GM21723 (cell line): Measurements from ENCODE around the gene PGP.
"Not testable (repeated sequence)": the region's sequence is repeated elsewhere in the genome, so short reads cannot be mapped to it uniquely, and the experiment has no call there.

Experiments used
- ATAC-seq: cut with Tn5 transposase; IDR thresholded peaks from one replicate; pipeline ENCODE4 v1.9.1; 2021; ENCODE audit warnings: mild to moderate bottlenecking, moderate library complexity; ENCODE audit not compliant: unreplicated experiment

PGP gene, protein sequence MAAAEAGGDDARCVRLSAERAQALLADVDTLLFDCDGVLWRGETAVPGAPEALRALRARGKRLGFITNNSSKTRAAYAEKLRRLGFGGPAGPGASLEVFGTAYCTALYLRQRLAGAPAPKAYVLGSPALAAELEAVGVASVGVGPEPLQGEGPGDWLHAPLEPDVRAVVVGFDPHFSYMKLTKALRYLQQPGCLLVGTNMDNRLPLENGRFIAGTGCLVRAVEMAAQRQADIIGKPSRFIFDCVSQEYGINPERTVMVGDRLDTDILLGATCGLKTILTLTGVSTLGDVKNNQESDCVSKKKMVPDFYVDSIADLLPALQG

DNA sequence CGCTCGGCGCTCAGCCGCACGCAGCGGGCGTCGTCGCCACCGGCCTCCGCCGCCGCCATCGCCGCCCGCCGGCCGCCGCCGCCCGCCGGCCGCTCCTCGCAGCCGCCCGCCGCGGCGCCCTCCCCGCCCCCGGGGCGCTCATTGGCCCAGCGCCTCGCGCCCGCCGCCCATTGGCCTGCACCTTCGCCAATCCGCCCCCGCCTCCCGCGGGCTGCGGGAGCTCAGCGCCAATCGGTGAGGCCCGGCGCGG is at the start of gene PGP:
PGP (minus strand) TSS at position 122 of the 250 bp plus-strand sequence; CDS start at position 59, 63 bp downstream.
- ATAC-seq, result no peak

DNA sequence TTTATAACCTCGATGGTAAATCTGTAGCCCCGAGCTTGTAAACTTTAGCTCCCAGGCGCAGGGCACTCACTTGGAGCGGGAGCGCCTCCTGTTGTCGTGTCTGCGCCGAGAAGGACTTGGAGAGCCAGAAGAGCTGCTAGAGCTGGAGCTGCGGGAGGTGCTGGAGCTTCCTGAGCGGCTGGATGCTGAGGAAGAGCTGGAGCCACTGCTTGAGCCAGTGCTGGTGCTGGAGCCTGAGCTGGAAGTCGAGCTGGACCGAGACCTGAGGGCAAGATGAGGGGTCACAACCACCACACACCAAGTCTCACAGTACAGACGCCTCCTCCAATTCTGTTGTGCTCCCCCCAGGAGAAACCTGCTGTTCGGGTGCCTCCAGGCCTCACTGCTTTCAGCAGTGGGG is 48.4 kb upstream of the PGP start:
- not testable (repeated sequence) for ATAC-seq

DNA sequence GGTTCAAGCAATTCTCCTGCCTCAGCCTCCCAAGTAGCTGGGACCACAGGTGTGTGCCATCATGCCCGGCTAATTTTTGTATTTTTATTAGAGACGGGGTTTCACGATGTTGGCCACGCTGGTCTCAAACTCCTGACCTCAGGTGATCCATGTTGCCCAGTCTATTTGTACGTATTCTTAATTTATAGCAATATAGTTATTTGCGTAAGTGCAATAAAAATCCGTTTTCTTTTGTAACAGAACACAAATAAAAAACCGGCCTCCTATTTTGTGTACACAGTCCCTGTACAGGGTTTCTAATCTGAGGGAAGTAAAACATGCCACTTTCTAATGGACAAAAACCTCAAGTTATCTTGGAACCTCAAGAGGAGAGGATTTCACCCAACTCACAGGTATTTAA is 45.6 kb upstream of the PGP start:
- ATAC-seq, result no peak

DNA sequence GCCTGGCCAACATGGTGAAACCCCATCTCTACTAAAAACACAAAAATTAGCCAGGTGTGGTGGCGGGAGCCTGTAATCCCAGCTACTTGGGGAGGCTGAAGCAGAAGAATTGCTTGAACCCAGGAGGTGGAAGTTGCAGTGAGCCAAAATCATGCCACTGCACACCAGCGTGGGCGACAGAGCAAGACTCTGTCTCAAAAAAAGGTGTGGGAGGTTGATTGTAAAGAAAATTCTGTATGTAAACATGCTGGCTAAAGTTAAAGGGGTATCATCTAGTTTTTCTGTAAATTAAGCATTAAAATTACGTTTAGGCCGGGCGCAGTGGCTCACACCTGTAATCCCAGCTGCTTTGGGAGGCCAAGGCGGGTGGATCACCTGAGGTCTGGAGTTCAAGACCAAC is 43.9 kb upstream of the PGP start:
- not testable (repeated sequence) for ATAC-seq

DNA sequence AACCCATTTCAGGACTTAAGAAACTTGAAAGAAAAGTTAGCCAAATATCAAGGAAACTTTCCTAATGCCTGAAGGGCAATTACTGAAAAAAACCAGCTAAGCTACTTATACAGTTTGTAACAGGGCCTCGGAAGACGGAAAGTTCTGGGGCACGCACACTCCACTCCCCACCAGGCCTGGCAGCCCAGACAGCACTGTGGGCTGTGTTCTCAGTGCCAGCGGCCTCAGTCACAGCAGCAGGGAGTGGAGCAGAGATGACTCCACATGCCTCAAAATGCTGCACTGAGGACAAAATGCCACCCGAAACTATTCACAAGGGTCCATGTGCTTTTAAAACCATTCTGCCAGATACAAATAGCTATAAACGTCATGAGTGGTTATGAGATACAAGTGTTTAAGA is 43.1 kb upstream of the PGP start:
- no peak for ATAC-seq

DNA sequence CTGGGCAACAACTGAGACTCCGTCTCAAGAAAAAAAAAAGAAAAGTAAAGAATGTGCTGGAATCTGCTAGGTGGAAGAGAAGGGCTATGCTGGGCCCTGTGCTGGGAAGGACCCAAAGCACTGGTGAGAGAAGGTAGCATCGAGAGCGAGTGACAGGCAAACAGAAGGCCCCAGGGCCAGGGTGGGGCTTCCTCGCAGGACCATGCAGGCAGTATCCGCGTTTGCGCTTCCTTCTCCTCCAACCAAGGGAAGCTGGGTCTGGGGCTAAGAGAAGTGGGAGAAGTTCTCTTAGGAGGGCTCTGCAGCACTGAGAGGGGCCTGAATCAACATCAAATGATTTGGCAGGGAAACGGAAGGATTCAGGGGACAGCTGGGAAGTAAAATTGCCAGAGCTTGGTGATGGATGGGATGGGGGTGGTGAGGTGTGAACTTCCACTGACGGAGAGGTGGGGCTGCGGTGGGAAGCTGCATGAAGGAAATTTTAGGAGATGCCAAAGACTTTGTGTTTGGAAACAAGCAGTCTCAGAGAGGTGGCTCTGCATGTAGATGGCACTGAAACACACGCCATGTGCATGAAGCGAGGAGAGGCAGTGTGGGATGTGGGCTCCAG is 42.0 kb upstream of the PGP start:
- ATAC-seq, result no peak

DNA sequence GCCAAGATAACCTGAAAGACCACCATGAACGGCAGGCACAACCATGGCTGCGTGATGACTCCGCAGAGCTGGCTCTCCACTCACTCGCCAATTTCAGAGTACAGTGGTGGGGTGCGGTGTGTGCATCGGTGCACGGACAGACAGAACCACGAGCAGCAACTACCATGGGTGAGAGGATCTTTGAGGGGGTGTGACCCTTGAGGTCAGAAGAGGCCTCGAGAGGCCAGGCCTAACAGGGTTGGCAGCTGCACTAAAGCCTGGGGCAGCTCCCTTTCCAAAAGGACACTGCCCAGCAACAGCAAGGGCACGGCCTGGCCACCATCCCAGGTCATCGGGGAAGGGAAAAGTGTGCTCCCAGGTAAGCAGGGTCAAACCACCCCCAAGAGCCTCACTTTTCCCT is 38.7 kb upstream of the PGP start:
- ATAC-seq, result no peak

DNA sequence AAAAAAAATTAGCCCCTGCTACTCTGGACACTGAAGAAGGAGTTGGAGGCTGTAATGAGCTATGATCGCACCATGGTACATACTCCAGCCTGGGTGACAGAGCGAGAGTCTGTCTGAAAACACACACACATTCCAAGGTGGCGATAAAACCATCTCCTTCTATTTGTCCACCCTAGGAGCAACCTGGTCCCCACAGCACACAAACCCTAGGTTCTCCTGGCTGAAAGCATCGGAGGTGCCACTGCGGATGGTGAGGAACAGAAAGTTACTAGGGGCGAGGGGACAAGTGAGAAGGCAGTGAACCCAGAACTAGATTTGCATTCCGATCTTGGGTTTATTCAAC is 38.1 kb upstream of the PGP start:
- ATAC-seq, result no peak

DNA sequence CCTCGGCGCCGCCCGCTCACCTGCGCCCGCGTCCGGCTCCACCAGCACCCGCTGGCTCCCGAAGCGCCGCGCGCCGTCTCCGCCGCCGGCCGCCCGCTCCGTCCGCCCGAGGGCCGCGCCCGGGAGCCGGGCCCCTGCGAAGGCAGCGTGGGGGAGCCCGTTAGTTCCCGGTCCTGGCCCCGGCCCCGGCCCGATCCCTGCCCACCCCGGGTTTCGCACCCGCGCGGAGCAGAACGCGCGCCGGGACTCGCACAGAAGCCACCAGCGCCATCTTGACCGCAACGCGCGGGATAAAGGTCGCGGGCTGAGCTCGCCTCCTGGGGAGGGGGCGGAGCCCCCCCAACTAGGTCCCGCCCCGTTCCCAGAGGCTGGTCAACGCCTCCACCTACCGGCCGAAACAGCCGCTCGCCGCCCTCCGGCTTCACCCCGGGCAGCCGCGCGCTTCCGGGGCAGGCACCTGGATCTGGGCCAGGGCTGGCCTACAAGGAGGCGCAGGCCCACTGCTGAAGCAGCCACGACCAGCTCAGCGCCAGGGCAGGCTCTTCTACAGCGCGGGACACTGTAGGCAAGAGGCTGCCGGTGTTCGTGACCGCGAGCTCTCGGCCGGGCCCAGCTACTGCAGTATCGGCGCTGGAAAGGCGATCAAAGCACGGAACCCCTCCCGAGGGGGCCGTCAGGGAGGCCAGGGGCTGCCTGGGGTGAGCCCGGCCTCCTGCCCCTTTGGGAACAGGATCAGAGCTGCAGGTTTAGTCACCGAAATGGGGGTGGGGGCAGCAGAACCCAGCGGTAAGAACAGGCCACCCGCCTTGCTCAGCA is 36.9 kb upstream of the PGP start, which contains the start of gene ECI1:
ECI1 (minus strand) TSS at position 292 of the 816 bp plus-strand sequence; CDS start at position 271, 21 bp downstream.
- ATAC-seq, result peak; percentile 81

DNA sequence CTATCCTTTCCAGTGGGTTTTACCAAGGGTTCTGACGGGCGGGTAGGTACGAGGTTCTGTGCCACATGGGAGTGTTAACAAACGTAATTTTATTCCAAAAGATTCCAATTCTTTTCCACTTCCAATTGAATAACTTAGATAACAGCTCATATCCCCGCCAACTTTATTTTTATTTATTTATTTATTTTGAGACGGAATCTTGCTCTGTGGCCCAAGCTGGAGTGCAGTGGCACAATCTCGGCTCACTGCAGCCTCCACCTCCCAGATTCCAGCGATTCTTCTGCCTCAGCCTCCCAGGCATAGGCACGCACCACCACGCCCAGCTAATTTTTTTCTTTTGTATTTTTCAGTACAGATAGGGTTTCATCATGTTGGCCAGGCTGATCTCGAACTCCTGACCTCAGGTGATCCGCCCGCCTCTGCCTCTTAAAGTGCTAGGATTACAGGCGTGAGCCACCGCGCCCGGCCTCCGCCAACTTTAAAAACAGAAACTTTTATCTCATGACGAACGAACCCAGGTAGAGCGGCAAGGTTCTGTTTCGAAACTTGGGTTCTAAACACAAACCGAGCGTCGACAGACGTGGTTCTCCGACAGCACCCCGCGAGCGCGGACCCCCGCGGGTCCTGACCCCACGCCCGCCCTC is 36.1 kb upstream of the PGP start:
- no peak for ATAC-seq

DNA sequence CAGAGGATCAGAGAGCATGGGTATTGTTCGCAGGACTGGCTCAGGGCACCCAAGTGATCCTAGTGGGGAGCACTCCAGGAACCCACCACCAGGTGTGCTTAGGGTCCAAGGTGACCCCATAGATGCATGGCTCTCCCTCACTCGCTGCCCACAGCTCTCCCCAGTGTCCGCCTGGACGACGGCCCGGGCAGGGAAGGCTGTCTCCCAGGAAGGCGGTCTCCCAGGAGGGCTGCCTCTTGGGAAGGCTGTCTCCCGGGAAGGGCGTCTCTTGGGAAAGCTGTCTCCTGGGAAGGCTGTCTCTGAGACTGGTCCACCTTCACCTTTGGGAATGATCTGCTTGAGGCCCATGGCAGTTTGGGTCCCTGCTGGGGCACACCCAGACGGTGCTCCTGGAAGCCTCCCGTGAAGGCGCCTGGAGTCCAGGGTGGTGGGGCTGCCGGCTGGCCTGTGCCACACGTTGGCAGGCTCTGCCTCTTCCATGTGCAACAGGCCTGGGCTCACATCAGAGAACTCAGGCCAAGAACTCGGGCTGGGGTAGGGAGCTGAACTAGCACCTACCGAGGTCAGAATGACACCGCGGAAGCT is 31.8 kb upstream of the PGP start:
- ATAC-seq, result no peak

DNA sequence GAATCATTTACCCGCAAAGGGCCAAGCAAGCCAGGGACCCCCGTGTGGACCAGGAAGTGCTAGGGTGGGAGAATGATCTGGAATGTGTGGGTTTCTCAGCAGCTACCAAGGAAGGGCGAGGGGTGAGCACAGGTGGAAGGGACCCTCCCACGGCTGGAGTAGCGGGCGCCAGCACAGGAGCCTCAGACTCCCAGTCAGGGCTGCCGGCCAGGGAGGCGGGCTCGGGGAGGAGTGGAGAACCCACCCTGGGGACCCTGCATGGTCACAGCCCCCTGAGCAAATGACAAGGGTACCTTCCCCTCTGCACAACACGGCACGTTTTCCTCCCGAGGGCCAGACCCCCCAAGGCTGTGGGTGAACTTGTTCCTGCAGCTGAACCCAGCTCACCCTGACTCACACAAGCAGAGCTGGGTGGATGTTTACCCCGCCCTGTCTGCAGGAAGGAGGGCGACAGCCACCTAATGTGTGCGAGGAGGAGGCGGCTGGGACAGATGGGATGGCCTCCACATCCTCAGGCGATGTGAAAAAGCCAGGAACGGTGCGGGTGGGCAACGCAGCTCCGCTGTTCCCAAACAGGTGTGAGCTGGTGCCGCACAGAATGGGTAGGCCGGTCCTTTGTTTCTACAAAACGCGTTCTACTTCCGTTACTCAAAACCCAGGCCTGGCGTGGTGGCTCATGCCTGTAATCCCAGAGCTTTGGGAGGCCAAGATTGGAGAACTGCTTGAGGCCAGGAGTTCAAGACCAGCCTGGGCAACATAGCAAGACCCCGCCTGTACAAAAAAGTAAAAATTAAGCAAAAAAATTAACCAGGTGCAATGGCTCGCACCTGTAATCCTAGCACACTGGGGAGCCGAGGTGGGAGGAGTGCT is 30.5 kb upstream of the PGP start:
- no peak for ATAC-seq

DNA sequence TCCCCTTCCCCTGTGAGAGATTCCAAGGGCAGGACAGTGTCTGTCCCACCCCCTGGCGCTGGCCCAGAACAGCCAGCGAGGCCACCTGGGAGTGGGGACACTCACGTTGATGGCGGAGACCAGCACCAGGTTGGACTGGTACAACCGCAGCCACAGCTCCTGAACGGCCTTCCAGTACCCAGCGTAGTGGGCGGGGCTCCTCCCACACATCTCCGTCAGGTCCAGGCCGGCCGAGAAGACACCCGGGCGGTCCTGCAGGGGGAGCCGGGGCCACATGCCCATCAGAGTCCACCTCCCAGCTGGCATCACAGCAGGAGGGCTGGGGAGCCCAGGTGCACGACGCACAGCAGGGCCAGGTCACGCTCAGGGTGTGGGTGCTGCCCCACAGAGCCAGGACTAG is 29.7 kb upstream of the PGP start:
- ATAC-seq, result no peak

DNA sequence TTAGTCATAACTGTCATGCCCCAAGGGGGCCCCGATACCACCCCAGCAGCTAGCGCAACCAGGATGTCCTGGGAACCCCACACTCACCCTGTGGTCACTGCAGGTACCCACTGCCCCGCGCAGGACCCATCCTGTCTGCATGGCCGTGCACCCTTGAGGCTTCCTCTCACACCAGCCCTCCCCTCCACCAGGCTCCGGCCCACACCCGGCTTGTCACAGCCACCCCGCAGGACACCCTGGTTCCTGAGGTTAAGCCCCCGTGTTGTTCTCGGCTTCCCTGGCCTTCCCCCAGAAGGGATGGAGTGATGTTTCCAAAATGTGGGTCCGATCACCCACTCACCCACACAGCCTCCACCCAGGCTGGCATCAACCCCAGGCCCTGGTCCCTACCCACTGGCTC is 29.1 kb upstream of the PGP start:
- ATAC-seq, result no peak

DNA sequence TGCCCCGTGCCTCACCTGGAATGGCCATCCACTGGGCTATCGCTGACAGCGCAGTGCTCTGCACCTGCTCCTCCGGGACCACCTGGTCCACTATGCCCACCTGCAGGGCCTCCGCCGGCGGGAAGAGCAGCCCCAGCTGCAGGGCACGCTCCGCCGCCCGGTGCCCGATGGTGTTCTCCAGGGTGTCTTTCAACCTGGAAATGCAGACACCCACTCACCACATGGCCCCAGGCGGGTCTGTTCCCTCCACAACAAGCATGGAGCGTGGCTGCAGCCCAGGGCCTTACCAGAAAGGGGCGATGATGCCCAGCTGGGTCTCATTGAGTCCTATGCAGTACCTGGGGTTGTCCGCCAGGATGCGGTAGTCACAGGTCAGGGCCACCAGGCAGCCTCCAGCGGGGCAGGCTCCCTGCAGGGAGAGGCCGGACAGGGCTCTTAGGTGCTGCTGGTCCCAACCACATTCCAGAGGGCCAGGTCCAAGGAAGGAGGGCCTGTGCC is 28.4 kb upstream of the PGP start:
- ATAC-seq, result no peak

DNA sequence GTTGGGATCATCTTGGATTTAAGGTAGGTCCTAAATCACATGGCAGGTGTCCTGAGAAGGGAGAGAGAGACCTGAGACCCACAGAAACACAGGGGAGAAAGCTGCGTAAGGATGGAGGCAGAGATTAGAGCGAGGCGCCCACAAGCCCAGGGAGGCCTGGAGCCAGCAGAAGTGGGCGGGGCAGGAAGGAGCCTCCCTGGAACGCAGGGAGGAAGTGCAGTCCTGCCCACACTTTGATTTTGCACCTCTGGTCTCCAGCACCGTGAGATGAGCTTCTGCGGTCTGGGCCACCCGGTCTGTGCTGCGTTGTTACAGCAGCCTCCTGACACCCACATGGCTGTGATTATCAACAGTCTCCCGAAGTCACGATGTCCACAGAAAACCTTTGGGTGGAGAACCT is 28.0 kb upstream of the PGP start:
- no peak for ATAC-seq

DNA sequence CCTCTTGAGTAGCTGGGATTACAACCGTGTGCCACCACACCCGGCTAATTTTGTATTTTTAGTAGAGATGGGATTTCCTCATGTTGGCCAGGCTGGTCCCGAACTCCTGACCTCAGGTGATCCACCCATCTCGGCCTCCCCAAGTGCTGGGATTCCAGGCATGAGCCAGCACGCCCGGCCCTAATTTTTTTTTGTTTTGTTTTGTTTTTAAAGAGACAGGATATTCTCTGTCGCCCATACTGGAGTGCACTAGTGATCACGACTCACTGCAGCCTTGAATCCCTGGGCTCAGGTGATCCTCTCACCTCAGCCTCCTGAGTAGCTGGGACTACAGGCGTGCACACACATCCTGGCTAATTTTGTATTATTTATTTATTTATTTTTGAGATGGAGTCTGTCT is 25.7 kb upstream of the PGP start:
- ATAC-seq, result not testable (repeated sequence)

DNA sequence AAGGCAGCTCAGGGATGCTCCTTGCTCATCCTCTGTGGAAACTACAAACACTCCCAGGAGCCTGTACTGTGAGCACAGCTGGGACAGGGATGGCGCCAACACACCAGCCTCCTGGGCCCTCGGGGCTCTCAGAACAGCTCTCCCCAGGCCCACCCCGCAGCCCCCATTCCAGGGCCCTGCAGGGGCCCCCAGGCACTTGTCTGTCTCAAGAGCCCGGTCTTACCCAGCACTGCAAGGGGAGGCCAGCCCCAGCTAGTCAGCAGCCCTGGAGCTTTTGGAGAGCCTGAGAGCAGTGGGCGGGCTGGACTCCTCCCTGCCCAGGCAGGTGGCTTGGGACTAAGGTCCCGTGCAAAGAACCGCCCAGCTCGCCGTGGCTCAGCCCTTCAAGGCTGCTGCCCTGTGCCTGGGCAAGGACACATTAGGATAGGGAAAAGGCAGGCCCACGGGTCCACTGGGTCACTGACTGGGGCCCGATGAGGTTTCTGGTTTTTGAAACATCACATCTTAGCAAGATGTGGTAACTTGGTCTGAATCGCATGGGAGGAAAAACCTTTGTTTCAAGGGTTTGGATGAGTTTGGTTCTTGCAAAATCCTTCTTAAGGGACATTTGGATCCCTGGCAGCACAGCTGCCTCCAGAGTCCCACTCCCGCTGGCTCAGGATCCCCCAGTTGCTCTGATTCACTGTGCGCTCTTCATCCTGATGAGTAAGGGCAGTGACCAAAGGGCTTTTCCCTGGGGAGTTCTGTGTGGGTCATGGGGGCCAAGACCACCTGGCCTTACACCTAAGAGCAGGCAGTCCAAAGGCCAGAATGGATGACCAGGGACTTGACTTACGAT is 24.4 kb upstream of the PGP start:
- ATAC-seq, result no peak

DNA sequence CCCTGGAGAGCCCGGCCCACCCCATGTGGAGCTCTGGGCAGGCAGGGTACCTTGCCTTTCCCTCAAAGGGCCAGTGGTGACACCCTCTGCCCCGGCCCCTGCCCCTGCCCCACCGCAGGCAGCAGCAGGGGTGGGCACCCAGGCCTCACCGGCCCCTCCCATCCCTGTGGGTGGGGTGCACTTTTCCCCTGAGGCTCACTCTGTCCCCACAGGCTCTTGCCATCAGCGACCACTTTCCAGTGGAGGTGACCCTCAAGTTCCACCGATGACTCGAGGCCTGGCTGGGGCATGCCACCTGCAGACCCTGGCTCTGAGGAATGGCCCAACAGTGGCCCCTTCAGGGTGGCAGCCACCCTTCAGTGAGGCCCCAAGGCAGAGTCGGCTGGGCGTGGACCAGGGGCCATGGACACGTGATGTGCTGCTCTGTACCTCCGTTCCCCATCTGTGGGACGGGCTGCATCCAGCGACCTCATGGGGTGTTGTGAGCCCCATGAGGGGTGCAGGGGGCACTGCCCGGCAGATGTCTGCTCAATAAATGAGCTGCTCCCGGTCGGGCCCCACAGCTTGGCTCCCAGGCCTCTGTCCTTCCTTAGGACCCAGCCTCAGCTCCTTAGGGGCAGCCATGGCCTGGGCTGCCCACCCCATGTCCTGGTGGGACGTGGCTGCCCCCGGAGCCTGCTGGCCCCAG is 23.7 kb upstream of the PGP start:
- ATAC-seq, result no peak
